ENCODE data around the gene ZDHHC14. TPM values are rescaled to one million over a fixed set of nuclear protein-coding genes. Genes with fewer than 3 reads are reported as not detected.
"Not testable (repeated sequence)": the region's sequence is repeated elsewhere in the genome, so short reads cannot be mapped to it uniquely, and the experiment has no call there.

Gene ZDHHC14
- total RNA-seq, 4 donors from 2014 or later, result 6.2 to 20.6 (median 15.1) TPM

- 95% methylated on average over 16 of the region's 16 CpGs for WGBS, 2 donors
- H3K4me1 ChIP-seq, result peaks cover 0 to 8% of the 10 kb centered on the region in 2 donors
- no peaks in the 10 kb centered on the region for H3K27me3 ChIP-seq
- no peaks in the 10 kb centered on the region for H3K9me3 ChIP-seq
- TF ChIP-seq CTCF (IDR thresholded peaks at IDR 0.05) (no peak), POLR2A (IDR thresholded peaks at IDR 0.05) (no peak)
- H3K4me3 ChIP-seq (replicated peaks in 1 of 3), result no peak overlapping the region
- intact Hi-C loops (cut with DNase I), result no loop called here
- H3K27ac ChIP-seq, result no peak overlapping the region
- no peak for DNase-seq
- H3K36me3 ChIP-seq, result no peaks in the 10 kb centered on the region
Measured at GRCh38 chr6:157690441-157691210, 309.6 kb downstream of the ZDHHC14 start.

GRCh38 chr6:157691621-157692020 is 310.6 kb downstream of the ZDHHC14 start:
- intact Hi-C loops (cut with DNase I); DNase-seq; H3K9me3 ChIP-seq; H3K27me3 ChIP-seq; H3K27ac ChIP-seq; H3K36me3 ChIP-seq; H3K4me3 ChIP-seq (replicated peaks in 1 of 3): not testable (repeated sequence)
- 90 to 92% methylated on average over 10 of the region's 10 CpGs for WGBS, 2 donors
- peaks cover 0 to 14% of the 10 kb centered on the region in 2 donors for H3K4me1 ChIP-seq

GRCh38 chr6:157693867-157694266 is 312.9 kb downstream of the ZDHHC14 start:
- TF ChIP-seq POLR2A (IDR thresholded peaks at IDR 0.05) (no peak), CTCF (IDR thresholded peaks at IDR 0.05) (no peak)
- 56 to 58% methylated on average over 7 of the region's 7 CpGs for WGBS, 2 donors

GRCh38 chr6:157695301-157696040 is 314.5 kb downstream of the ZDHHC14 start:
- H3K4me3 ChIP-seq (replicated peaks in 1 of 3), result no peak overlapping the region
- TF ChIP-seq CTCF (IDR thresholded peaks at IDR 0.05), result no peak
- no peak for TF ChIP-seq POLR2A (IDR thresholded peaks at IDR 0.05)
- no peaks in the 10 kb centered on the region for H3K36me3 ChIP-seq
- peak; percentile 77 to 78 for DNase-seq
- 48 to 56% methylated on average over 10 to 14 of the region's 17 CpGs for WGBS, 2 donors
- no peaks in the 10 kb centered on the region for H3K9me3 ChIP-seq
- H3K27ac ChIP-seq, result no peak overlapping the region
- H3K27me3 ChIP-seq, result no peaks in the 10 kb centered on the region
- peaks cover 0 to 14% of the 10 kb centered on the region in 2 donors for H3K4me1 ChIP-seq
- intact Hi-C loops (cut with DNase I), result no loop called here

More at GRCh38 chr6:157693867-157694266, 312.9 kb downstream of the ZDHHC14 start:
- no peaks in the 10 kb centered on the region for H3K9me3 ChIP-seq
- intact Hi-C loops (cut with DNase I), result no loop called here
- H3K27me3 ChIP-seq, result no peaks in the 10 kb centered on the region
- H3K4me3 ChIP-seq (replicated peaks in 1 of 3), result no peak overlapping the region
- peaks cover 0 to 14% of the 10 kb centered on the region in 2 donors for H3K4me1 ChIP-seq
- H3K27ac ChIP-seq, result no peak overlapping the region
- H3K36me3 ChIP-seq, result no peaks in the 10 kb centered on the region
- DNase-seq, result peak in 1 of 2 donors; percentile 16

- Histone ChIP-seq H3K9me3 (no peaks in the 10 kb centered on the region), H3K27ac (no peak overlapping the region), H3K27me3 (no peaks in the 10 kb centered on the region), H3K36me3 (no peaks in the 10 kb centered on the region), H3K4me3 (replicated peaks in 1 of 3) (no peak overlapping the region), H3K4me1 (peaks cover 0 to 12% of the 10 kb centered on the region in 2 donors)
- no peak for DNase-seq
- TF ChIP-seq POLR2A (IDR thresholded peaks at IDR 0.05) (no peak), CTCF (IDR thresholded peaks at IDR 0.05) (no peak)
- intact Hi-C loops (cut with DNase I), result no loop called here
- WGBS, 2 donors, result 79 to 87% methylated on average over 17 of the region's 17 CpGs
Measured at GRCh38 chr6:157699777-157700636, 319.0 kb downstream of the ZDHHC14 start.

GRCh38 chr6:157706351-157706750 is 325.4 kb downstream of the ZDHHC14 start:
- H3K4me1 ChIP-seq; H3K27ac ChIP-seq; intact Hi-C loops (cut with DNase I); H3K36me3 ChIP-seq; DNase-seq; H3K27me3 ChIP-seq; H3K9me3 ChIP-seq; H3K4me3 ChIP-seq (replicated peaks in 1 of 3): not testable (repeated sequence)
- 65 to 76% methylated on average over 6 of the region's 6 CpGs for WGBS, 2 donors

All from thyroid gland (tissue), 4 donors.